GM21723 (cell line): Measurements from ENCODE around the gene KIF26A.
"Not testable (repeated sequence)": the region's sequence is repeated elsewhere in the genome, so short reads cannot be mapped to it uniquely, and the experiment has no call there.

Experiments used
- ATAC-seq: cut with Tn5 transposase; IDR thresholded peaks from one replicate; pipeline ENCODE4 v1.9.1; 2021; ENCODE audit warnings: mild to moderate bottlenecking, moderate library complexity; ENCODE audit not compliant: unreplicated experiment

KIF26A gene

GRCh38 chr14:104220215-104221070 is 82.1 kb downstream of the KIF26A start:
- ATAC-seq = no peak

GRCh38 chr14:104221071-104221625 is 82.8 kb downstream of the KIF26A start:
- no peak for ATAC-seq

- ATAC-seq = no peak
Measured at GRCh38 chr14:104221636-104222369, 83.4 kb downstream of the KIF26A start.

GRCh38 chr14:104222396-104223036 is 84.1 kb downstream of the KIF26A start:
- no peak for ATAC-seq

- ATAC-seq = no peak
Measured at GRCh38 chr14:104223101-104224041, 85.0 kb downstream of the KIF26A start.

GRCh38 chr14:104224131-104224505 is 85.7 kb downstream of the KIF26A start:
- no peak for ATAC-seq

GRCh38 chr14:104224506-104225277 is 86.3 kb downstream of the KIF26A start:
- no peak for ATAC-seq

- not testable (repeated sequence) for ATAC-seq
Measured at GRCh38 chr14:104225278-104226190, 87.1 kb downstream of the KIF26A start.

- ATAC-seq = no peak
Measured at GRCh38 chr14:104226421-104227383, 88.3 kb downstream of the KIF26A start.

- no peak for ATAC-seq
Measured at GRCh38 chr14:104227806-104228205, 89.4 kb downstream of the KIF26A start.

- ATAC-seq = no peak
Measured at GRCh38 chr14:104228221-104228620, 89.8 kb downstream of the KIF26A start.

GRCh38 chr14:104228716-104229533 is 90.5 kb downstream of the KIF26A start:
- ATAC-seq = no peak

GRCh38 chr14:104229534-104230055 is 91.2 kb downstream of the KIF26A start:
- no peak for ATAC-seq

GRCh38 chr14:104230119-104230815 is 91.9 kb downstream of the KIF26A start:
- ATAC-seq = no peak
